Measurements from ENCODE around the gene PREX1.

Gene PREX1

DNA sequence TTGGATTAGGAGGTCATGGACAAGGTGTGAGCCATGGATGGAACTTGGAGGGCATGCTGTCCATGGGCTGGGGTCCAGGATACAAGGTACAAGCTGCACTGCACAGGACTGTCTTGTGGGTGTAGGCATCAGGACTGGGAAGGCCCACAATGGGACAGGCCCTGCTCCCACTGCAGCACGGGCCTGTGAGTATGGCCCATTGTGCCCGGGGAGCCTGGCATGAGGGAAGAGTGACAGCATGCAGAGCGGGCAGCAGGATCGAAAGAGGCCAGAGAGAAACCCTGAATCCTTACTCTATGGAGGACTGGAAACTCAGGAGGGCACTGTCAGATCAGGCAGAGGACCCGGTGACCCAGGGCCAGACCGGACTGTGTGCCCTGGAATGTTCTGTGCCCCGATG, 211.3 kb downstream of the PREX1 start:
- DNase-seq, result no peak

DNA sequence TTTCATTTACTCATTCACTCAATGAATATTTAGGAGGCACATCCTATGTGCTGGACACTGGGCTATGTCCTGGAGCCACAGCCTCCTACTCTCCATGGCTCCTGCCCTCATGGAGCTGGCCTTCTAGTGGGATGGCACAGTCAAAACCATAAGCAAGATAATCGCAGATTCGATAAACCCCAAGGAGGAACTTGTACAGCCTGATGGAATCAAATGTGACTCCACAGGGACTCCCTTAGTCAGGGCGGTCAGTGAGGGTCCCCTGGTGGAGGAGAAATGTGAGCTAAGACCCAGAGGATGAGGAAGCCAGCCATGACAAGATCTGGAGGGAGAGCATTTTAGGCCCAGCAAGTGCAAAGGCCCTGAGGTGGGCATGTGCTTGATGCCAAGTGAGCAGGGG, 211.9 kb downstream of the PREX1 start:
- DNase-seq, result no peak

DNA sequence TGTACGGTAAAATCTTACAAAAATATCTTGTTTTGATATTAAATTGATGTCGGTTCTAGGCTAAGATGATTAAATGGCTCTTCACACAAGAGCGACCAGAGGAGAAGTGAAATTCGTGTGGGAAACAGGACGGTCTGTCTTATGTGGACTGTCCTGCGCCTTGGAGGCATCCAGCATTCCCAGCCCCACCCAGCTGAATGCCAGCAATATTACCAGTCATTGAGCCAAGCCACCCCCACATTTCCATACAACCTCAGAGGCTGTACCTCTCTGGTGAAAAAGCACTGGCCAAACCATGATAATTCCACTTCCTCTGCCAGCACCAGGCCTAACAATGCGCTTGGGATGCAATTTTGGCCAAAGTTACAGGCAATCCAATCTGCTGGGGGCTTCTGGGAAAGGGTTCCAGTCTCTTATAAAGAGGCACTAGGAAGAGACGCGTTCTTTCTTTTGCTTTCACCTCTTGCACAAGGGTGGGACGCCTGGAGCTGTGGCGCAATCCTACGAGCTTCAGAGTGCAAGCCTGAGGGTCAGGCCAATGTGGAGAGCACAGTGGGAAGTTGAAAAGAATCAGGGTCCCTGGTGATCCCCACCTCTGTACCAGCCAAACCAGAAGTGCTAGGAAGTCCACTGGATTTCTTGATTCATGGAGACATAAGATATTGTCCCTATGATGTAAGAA, 213.1 kb downstream of the PREX1 start:
- DNase-seq, result no peak

DNA sequence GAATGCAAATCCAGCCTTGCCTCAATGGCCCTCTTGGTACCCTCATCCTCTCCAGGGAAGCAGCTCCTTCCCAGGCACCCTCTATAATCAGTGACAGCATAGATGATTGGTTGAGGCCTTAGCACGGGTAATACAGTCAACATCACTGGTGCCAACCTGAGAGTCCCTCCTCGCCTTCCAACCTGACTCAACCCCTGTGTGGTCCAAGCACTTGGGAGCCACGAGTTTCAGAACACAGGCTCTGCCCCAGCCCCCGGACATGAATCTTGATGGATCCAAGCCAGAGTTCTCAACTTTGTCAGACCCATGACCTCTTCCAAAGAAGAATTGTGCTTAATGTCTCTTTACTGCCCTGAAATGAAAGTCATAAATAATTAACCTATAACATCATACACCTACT, 213.9 kb downstream of the PREX1 start:
- no peak for DNase-seq

DNA sequence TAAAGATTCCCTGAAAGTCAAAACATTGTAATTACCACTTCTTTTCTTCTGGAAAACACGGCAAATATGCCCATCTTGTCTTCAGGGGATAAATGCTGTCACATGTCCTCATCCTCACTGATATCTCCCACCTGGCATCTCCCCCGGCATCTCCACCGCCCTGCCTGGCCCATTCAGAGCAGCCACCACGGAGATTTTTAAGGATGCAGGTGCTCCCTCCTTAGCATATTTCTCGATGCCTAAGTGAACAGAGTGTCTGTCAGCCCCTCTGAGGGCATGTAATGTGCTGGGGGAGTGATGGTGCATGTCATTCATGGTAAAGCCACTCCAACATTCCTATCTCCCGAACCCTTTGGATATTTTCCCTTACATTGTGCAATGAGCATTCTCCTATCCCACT, 215.5 kb downstream of the PREX1 start:
- DNase-seq, result no peak

DNA sequence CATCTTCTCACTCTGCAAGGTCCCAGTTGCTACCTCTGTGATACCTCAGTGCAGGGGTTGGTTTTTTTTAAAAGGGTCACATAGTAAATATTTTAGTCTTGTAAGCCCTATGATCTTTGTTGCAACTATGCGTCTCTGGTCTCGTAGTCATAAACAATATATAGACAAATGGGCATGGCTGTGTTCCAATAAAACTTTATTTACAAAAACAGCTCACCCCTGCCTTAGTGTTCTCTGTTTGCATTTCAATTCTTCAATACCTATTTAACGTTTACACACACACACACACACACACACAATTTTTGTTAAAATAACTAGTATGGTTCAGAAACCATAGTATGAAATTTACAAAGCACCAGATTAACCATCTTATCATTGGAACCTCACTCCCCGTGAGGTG, 216.8 kb downstream of the PREX1 start:
- DNase-seq, result no peak

DNA sequence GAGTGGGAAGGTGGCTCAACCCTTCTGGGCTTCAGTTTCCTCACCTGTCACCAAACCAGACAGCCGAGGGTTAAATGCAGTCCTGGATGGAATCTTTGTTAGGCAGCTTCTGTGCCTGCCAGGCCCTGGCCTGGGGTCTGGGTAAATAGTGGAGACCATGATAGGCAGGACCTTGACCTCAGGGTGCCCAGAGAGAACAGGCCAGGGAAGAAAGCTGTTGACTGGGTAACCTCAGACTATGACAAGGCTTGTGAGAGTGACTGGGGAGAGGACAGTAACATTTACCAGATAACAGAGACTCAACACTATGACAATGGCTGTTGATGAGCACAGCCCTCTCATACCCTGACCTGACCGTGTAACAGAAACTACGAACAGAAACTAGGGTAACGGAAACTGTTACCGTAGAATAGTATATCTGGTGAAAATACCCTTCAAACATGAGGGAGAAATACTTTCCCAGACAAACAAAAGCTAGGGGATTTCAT, 218.3 kb downstream of the PREX1 start:
- DNase-seq, result peak in 1 of 5 experiments; percentile 75

DNA sequence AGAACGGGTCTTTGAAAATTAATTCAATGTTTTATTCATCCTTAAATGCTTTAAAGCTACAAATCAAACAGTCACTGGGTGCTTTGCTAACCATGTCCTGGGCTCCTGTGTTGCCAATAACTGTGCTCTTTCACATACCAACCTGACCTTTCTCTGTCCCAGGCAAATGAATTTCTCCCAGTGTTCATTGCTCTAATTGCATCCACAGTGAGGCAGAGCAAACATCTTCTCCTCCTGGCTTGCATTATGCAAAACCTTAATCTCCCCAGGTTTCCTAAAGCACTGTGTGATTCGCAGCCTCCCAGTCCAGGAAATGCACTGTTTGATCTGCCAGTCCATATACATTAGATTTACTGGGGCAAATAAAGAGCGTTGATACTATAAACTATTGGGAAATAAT, 219.0 kb downstream of the PREX1 start:
- DNase-seq, result no peak

DNA sequence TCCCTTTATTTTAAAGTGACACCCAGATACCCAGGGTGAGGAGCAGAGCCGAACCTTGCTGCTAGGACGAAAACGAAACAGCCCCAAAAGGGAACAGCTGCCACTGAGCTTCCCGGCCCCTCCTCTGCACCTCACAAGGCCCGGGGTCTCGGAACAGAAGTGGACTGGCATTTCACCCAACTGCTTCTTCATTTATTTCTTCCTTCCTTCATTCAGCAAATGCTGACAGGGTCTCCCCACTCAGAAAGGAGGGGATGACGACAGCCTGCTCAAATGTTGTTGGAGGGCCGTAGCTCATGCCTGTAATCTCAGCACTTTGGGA, 220.3 kb downstream of the PREX1 start:
- DNase-seq, result no peak

DNA sequence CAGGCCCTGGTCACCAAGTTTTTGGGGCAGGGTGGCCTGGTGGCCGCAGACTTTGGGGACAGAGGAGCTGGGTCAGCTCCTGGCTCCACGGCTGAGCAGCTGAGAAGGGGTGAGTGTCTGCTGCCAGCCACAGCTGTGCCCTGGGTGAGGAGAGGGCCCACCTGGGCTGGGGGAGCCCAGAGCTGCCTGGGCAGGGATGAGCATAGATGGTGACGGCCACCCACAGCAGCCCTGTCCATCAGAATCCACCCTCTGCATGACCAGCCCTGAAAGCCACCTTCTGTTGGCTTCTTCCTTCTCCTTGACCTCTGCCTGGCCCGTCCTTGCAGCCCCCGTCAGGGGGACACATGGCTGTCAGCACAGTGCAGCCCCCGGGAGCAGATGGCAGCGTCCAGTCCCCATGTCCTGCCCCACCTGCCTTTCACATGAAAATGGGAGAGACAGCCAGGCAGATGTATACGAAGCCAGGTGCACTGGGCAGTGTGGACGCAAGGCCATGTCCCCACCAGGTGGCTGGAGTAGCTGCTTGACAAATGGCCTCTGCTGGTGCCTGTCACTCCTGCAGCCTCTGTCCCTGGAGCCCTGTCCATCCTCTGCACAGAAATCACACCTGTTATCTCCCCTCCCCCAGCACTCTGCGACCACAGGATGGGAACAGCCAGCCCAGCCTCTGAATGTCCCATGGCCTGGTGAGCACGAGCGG, 220.8 kb downstream of the PREX1 start:
- no peak for DNase-seq

DNA sequence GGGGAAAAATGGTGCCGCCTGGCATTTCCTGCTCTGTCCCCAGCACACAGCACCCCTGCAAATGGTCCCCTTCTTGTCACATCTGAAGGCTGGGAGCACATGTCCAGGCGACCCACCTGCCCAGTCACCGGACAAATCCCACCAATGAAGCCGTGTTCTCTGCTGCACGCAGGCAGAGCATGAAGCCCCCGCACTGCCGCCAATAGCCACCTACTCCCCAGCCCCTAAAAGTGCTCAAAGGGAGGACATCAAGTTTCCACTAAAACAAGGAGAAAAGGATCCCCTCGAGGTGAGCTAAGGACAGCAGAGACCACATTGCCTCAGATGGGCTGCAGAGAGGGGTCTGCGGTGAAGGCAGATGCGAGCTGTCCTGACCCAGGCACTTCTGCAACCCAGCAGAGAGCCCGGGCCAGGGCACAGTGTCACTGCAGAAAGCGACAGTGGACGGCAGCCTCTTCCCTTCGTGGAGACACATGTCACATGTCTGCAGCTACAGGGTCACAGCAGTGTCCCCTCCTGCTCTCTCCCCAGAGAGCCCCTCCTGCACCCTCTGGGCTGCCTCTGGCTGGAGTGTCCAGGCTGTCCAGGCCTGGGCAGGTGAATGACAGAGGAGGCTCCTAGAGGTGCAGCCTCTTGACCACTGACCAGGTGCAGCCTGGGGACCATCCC, 221.5 kb downstream of the PREX1 start:
- DNase-seq, result no peak

DNA sequence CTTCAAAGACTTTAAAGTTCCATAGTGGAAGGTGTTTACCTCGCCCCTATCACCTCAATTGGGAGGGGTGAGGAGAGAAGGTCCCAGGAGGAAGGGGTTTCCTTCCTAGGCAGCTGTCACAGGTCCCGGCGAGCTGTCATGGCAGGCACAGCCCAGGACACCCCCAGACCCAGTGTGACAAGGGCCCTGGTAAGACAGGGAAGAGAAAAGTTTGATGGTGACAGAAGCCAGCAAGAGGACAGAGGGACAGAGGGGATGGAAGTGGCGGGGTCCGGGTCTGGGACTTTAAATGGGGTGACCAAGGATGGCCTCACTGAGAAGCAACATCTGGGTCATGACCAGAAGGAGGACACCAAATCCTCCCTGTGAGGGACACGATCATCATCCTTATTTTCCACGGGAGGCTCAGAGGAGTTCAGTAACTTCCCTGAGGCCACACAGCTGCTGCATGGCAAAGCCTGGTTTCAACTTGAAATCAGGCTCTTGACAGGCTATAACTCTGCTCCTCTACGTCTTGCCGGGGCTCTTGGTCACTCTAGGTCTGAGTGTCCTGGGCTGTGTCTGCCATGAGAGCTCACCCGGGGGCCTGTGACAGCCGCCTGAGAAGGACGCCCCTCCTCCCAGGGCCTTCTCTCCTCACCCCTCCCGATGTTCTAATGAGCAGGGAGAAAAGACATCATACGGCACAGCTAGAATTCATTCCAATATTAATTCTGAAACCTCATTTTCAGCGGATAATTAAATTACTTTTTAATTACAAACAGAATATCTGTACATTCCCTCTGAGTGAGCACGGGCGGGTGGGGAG, 222.2 kb downstream of the PREX1 start:
- no peak for DNase-seq

DNA sequence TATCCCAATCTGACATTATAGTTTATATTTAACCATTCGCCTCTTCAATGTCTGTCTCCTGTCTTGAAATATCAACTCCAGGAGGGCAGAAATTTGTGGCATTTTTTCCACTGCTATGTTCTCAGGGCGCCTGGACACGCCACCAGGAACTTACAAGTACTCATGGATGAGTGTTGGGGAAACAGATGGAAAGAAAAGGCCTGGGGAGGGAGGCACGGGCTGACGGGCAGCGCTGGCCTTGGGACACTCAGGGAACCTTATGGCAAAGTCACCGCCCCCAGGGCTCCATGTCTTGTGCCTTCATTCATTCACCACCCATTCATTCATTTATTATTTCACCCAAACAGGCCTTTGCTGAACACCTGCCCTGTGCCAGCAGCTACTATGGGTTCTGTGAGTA, 222.9 kb downstream of the PREX1 start:
- DNase-seq, result no peak

DNA sequence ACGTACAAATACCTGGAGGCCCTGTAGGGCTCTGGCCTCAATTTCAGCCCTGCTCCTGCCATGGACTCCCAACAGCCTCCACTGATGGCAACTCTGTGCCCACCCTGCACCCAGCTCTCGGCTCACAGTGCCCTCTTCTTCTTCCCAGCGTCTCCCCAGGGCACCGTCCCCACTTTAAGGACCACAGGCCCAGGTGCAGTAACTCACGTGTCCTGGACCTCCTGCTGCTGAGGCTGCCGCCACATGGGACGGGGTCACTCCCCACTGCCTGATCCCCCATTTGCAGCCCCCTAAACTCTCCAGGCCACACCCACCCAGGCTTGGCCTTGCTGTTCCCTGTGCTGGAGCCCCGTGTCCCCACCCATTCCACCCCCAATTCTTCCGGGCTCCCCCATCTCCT, 223.4 kb downstream of the PREX1 start:
- no peak for DNase-seq

DNA sequence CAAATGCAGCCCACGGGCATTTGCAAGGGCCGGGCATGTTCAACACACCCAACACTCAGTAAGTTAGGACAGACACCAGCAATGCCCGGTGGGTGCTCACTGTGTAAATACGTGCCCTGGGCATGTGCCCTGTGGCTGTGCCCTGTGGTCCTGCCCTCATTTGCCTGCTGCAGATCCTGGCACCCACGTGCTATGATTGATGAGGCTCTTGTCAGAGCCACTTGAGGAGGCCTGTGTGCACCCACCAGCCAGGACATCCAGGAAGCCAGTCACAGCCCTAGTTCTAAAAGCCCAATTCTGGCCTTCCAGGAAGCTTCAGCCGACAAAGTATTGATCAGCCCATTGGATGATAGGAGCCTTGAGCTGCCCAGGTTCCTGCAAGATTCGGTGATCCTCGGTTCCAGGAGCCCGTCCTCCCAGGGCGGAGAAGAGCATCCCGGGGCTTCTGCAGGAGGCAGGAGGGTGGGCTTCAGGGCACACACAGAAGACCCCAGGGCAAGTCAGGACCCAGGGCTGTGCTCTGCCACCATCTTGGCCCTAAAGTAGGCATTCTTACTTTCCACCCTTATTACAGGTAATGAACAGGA, 223.9 kb downstream of the PREX1 start:
- DNase-seq, result no peak

DNA sequence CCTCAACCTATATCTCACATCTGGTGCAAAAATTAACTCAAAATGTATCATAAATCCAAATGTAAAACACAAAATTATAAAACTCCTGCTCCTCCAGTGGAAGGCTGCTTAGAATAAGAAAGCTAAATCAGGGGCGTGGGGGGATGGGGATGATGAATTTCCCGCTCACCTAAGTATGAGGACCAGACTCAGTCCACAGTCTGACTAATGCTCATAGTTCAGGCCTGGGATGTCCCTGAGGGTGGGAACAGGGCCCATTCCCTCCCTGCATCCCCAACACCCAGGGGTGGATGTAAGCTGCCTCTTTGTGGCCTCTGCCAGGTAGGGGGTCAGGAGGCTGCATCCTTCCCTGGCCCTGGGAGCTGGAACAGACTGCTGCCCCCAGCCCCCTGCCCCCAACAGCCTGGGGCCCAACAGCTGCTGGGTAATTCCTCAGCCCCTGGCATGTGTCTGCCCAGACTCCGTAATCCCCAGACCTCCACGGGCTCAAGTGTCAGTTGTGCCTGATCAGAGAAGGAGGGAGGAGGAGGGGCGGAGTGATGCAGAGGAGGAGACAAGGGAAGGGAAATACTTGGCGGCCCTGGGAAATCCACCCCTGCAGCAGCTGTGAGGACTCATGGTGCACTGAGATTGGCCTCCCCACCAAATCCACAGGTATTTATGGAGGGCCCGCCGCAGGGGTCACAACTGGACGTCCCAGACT, 224.5 kb downstream of the PREX1 start:
- no peak for DNase-seq

DNA sequence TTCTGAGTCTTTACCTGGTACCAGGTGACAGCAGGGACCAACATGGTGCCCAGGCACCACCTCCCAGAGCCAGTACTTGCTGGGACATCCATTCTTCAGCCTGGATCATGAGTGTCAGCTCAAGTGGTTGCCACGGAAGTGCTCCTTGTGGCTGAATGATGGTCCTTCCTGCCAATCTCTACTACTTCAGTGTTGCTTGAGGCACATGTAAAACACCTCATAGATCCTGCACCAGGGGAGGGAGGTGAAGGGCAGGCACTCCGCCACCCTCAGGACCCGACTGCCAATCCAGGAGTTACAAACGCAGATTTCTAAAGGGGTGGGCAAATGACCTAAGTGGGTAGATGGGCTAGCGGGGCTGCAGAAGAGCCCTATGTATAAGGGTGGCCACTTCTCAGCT, 226.0 kb downstream of the PREX1 start:
- DNase-seq, result no peak

DNA sequence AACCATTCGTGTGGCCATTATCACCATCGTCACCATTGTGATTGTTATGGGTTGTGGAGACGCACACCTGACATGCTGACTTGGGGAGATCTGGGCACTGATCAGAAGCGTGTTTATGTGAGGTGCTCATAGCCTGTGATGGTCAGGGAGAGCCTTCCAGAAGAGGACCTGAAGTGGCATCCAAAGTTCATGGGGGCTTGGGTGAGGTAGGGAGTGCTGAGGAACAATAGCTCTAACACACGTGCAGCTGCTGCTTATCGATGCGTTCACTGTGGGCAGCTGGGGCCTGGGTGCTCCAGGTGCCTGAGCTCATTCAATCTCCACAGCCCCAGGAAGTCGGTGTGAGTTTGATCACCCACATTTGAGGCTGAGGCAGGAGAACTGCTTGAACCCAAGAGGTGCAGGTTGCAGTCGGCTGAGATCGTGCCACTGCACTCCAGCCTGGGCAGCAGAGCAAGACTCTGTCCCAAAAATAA, 227.3 kb downstream of the PREX1 start:
- no peak for DNase-seq

DNA sequence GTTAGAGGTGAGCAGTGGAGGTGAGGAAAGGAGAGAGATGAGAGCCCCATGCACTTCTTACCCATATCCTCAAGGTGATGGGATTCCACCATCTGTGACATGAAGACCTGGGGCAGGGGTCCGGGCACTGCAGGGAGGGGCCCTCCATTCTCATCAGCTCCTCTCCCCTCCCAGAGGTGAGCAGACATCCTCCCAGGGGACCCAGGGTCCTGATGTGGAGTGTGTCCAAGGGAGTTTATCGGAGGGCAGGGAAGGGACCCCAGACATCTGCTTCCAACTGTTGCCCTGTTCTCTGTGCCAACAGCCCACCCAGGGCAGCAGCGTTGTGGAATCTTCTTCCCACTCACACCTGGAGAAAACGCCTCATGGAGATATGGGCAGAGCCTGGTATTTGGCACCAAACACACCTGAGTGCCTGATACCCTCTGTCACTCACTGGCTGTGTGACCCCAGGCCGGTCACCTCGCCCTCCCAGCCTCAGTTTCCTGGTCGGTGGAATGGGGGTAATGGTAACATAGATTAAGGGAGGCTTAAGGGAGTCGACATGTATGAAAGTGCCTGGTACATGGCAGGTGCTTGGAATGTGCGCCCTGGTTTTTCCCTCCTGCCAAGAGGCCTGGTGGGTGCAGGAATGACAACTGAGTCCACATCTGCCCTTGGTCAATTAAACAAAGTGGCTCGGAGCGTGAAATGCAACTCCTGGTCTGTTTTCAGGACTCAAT, 227.9 kb downstream of the PREX1 start:
- DNase-seq, result no peak

DNA sequence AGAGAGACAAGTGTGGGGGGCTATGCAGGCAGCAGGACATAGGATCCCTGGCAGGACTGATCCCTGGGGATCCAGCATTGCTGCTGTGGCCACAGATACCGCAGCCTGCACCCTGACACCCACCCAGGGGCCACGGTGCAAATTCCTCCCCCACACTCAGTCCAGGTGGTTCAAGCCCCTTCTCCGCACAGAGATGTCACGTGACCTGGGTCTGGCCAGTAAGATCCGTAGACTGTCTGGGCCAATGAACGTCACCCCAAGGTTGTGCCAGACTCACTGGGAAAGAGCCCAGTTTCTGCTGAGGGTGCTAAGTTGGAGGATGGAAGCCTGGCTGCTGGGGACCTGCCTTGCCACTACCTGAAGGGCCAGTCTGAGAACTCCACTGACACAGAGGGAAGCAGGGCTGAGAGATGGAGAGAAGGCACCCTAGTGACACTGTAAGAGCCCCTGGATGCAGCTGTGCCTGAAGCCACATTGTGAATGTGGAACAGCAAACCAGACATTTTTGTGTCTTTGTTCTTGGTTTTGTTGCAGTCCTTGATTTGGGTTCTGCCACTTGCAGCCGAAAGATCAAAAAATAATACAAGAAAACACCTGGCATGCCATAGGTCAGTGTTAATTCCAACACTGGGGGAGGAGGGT, 228.6 kb downstream of the PREX1 start:
- no peak for DNase-seq
